HG03565 (cell line): Measurements from ENCODE around the gene ITSN2.
"Not testable (repeated sequence)": the region's sequence is repeated elsewhere in the genome, so short reads cannot be mapped to it uniquely, and the experiment has no call there.

Experiments
- ATAC-seq: cut with Tn5 transposase; IDR thresholded peaks from one replicate; pipeline ENCODE4 v1.9.1; 2021; ENCODE audit warnings: mild to moderate bottlenecking, moderate library complexity; ENCODE audit not compliant: unreplicated experiment

Gene ITSN2

DNA sequence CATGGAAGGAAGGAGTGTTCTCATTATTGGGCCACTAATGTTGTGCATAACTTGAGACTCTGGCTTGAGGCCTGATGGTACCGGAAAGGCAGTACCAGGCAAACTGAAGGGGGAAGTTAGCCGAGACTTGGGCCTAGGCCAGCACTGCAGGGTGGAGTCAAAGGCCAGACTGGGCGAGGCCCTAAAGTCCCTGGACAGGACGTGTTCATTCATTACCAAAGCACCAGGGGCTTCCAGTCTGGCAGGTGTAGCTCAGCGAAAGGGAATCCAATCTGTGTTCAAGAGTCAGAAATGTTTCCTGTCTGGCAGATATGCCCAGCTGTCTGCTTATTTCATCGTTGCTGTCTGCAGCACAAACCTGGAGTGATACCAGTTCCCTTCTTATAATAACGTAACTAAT lies 4.7 kb upstream of the ITSN2 start:
- no peak for ATAC-seq

GRCh38 chr2:24363301-24363700 lies 3.0 kb upstream of the ITSN2 start:
- no peak for ATAC-seq

DNA sequence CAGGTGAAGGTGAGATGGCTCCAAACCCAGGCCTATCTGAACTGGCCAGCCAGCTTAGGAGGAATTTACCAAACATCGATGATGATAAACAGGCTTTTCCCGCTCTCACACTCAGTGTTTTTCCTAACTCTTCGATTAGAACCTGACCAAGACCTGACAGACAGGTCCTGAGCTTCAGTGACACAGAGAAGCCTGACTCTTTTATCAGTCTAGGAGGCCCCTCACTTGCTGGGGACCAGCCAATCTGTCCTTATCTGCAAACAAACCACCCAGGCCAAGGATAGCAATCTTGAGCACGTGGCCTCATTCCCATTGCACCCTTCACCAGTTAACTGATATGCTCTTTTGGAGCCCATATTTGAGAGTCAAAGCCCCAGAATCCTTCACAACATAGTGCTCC lies 1.9 kb upstream of the ITSN2 start:
- no peak for ATAC-seq

GRCh38 chr2:24360963-24361330 lies 611 bp upstream of the ITSN2 start:
- no peak for ATAC-seq

DNA sequence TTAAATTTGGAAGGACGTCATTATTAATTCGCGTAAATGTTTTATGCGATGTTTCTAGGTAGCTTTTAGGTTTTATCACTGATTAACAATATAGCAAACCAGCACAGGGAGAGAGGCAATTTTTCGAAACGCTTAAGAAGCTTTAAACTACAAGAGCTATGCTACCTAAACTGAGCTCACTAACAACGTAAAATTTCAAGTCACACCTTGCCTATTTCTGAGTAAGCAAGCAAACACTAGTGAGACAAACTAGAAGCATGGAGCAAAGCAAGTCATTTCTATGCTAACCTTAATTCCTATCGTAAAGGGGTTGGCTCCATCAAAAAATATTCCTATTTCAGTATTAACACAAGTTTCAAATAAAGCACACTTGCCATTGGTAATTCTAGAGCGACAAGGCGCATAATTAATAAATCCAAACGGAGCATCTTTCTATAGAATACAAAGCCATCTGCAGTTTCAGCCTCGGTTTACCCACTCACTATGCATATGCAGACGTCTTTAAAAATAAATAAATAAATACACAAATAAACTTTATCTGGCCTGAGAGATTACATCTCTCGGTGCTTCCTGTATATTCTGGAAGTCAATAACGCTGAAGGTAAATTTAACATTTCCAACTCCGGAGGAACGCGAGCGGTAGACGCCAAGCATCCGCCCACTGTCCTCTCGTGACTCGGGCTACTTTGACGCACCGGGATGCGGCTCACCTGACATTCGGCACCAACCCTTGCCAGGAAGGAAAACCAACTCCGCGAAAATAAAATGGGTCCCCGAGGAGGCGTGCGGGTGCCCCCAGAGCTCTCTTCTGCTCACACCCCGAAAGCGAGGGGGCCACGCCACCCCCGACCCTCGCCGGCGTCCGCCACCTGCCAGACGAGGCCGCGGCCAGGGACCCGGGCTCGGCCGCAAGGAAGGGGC lies 947 bp downstream of the ITSN2 start:
- ATAC-seq: peak; percentile 2

DNA sequence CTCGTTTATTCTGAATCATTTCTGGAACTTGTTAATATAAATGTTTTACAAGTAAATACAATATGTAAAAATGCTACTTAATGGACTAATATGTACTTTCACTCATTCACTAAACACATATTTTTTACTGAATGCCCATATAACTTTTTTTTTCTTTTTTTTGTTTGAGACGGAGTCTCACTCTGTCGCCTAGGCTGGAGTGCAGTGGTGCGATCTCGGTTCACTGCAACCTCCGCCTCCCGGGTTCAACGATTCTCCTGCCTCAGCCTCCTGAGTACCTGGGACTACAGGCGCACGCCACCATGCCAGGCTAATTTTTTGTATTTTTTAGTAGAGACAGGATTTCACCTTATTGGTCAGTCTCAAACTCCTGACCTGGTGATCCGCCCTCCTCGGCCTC lies 2.6 kb downstream of the ITSN2 start:
- ATAC-seq: not testable (repeated sequence)

DNA sequence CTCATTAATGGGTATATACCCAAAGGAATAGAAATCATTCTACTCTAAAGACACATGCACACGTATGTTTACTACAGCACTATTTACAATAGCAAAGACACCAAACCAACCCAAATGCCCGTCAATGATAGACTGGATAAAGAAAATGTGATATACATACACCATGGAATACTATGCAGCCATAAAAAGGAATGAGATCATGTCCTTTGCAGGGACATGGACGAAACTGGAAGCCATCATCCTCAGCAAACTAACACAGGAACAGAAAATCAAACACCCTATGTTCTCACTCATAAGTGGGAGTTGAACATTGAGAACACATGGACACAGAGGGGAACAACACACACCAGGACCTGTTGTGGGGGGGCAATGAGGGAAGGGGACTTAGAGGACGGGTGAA lies 3.2 kb downstream of the ITSN2 start:
- not testable (repeated sequence) for ATAC-seq

DNA sequence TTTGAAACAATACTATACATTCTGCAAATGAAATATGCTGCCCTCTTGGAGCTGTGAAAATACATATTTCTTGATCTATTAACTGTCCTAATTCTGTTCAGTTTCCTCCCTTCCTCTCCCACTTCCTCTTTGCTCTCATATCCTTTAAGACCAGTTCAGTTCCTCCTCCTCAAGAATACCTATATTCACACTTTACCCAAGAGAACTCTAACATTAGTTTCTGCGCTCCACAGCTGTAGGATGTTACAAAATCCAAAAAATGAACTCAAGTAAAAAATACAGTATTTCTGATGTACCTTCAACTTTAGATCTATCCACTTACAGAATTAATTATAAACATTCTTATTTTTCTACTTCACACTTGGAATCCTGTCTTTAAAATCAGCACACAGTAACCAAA lies 5.4 kb downstream of the ITSN2 start:
- ATAC-seq: no peak

- no peak for ATAC-seq
These were observed 5.9 kb downstream of the ITSN2 start for GRCh38 chr2:24354395-24354794.

DNA sequence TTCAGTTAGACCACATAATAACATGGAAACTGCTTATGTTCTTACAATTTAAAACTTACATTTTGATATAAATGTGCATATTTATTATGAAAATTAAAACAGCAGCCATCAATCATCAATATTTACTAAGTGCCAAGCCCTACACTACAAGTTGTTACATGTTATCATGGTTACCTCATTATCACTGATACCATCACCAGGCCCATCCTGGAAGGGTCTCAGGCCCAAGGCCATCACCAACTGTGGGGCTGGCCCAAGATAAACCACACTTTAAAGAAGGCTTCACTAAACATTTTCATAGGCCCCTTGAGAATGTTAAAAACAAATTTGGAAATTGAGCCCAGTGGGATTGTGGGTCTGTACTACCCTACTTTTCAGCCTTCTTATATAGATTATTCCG lies 6.4 kb downstream of the ITSN2 start:
- no peak for ATAC-seq

DNA sequence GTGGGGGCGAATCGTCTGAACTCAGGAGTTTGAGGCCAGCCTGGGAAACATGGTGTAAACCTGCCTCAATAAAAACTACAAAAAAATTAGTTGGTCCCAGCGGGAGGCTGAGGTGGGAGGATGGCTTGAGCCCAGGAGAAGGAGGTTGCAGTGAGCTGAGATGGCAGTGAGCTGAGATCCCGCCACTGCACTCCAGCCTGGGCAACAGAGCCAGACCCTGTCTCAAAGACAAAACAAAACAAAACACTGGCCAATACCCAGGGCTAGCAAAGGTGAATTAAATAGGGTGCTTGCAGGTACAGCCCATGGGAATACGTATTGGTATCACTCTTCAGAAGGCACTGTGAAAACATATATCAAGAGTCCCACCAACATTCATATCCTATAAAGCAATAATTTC lies 7.0 kb downstream of the ITSN2 start:
- ATAC-seq: no peak

DNA sequence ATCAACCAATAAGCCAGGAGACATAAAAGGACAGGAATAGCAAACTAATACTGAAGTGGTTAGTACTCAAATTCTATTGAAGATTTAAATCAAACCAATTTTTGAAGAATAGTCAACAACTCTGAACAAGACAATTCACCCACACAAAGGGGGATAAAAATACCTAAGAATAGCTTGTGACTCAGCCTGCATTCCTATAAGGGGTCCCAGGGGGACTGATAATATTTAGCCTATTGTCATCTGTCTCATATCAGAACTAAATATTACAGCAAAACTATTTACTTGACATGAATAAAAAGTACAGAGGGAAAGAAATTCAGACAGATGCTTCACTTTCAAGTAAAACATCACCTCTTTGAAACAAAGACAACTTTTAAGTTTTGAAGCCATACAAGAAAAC lies 7.7 kb downstream of the ITSN2 start:
- no peak for ATAC-seq

DNA sequence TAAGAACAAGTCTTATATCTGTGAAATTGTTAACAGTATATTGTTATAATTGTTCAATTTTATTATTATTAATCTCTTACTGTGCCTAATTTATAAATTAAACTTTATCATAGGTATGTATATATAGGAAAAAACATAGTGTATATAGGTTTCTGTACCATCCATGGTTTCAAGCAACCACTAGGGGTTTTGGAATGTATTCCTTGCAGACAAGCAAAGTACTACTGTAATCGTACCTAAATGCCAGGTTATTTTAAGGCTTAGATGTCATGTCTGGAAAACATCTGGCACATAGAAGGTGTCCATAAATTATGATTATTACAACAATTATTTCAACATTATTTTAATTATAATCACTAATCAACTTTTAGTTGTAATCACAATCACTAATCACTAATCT lies 8.4 kb downstream of the ITSN2 start:
- ATAC-seq: no peak

DNA sequence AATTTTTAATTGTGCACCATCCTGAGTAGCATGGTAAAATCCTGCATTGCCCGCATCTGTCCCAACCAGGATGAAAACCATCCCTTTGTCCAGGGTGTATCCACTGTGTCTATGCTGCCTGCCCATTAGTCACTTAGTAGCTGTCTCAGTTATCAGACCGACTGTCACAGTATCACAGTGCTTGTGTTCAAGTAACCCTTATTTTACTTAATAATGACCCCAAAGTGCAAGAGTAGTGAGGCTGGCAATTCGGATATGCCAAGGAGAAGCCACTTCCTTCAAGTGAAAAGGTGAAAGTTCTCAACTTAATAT lies 8.8 kb downstream of the ITSN2 start:
- ATAC-seq: no peak

DNA sequence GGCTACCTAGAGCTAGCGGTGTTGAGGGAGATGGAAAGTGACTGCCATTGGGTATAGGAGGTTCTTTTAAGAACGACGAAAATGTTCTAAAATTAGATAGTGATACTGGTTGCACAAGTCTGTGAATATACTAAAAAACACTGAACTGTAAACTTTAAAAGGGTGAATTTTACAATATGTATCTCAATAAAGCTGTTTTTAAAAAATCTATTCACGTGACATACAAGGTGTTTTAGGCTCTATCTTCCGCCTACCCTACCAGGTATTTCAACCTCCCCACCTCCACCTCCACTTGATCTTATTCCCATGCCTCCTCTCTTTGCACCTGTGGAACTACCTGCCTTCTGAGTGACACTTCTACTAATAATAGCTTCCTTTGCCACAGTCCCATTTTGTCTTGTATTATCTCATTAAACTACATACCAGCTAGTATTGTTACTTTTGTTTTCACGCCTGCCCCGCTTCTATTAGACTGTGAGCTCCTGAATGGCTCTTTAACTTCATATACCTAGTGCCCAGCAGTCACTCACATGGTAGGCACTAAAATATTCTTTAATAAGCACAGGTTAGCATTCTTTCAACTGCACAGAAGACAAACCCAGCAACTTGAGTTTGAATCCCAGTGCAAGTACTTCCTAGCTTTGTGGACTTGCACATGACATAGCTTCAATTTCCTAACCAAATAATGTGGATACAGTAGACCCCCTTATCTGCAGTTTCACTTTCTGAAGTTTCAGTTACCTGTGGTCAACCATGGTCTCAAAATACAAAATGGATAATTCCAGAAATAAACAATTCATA lies 9.3 kb downstream of the ITSN2 start:
- no peak for ATAC-seq

DNA sequence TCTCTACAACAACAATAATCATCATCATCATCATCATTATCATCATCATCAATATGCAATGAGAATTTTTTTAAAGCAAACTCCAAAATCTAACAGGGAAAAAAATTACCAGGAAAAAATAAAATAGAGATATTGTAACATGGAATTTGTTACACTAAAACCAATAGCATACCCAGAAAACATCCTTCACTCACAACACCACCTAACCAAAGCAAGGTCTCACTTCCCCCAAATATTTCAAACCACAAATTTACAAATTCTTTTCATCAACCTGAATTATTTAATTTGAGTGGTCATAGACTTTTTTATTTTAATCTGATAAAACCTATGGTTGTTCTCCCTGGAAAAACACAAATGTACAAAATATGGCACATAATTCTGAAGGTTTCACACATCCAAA lies 11.2 kb downstream of the ITSN2 start:
- ATAC-seq: no peak

DNA sequence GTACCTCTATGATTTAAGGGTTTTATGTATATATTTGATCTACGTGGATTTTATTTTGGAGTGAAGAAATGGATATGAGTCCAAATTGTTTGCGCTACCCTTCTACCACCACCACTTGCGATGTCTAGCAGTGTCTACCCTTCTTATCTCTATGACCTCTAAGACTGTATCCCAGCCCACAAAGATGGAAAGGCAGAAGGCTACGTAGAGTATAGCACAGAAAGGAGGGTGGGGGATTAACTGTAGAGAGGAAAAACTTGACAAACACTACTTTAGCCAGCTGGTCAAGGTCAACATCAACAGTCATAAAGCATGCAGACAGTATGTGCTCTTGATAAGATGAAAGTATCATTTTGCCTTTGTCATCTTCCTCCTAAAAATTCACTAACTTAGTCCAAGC lies 14.4 kb downstream of the ITSN2 start:
- no peak for ATAC-seq

- ATAC-seq: peak; percentile 40
These were observed 17.0 kb downstream of the ITSN2 start for GRCh38 chr2:24343225-24343882.

- no peak for ATAC-seq
These were observed 18.0 kb downstream of the ITSN2 start for GRCh38 chr2:24342110-24342910.

DNA sequence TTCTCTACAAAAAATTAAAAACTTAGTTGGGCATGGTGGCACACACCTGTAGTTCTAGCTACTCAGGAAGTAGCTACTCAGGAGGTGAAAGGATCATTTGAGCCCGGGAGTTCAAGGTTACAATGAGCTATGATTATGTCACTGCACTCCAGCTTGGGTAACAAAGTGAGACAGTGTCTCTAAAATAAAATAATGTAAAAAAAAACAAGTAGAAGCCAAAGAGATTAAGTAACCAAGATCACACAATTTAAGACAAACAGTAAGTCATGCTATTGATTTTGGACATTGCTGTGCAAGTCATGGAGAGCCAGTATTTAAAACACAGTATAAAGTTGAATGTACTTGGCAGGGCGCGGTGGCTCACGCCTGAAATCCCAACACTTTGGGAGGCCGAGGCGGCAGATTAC lies 20.5 kb downstream of the ITSN2 start:
- no peak for ATAC-seq

GRCh38 chr2:24339098-24339497 lies 21.2 kb downstream of the ITSN2 start:
- ATAC-seq: not testable (repeated sequence)
